Inflammatory macrophage treated with lipopolysaccharide for 4 hours (primary cell): ENCODE measurements around the gene CCND2.
A peak's percentile ranks its signal among the peaks of the same experiment; 100 is the strongest.

ENCODE experiments used
- DNase-seq: peaks from one replicate; pipeline ENCODE4 v3.0.0-alpha.2; 2020

Gene CCND2

DNA sequence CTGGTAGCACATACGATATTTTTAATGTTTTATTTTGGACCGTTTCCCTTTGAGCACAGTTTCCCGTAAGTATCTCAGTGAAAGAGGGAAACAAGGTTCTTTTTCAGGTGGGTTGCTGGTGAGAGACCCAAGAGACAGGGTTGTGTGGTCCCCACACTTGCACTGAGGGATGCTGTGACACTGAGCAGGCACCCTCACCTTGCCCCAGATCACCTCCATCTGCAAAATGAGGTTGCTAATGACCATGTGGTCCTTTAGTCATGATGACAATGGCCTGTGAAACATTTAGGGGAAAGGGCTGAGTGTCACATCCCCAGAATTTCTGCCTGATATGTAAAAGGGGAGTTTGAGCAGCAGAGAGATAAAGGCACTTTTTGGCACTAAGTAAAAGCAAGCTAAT, 4.3 kb downstream of the CCND2 start:
- DNase-seq, result no peak

- DNase-seq, result peak; percentile 90
Observed at GRCh38 chr12:4278329-4279197, 5.0 kb downstream of the CCND2 start.

- no peak for DNase-seq
Observed at GRCh38 chr12:4279198-4279690, 5.7 kb downstream of the CCND2 start.

DNA sequence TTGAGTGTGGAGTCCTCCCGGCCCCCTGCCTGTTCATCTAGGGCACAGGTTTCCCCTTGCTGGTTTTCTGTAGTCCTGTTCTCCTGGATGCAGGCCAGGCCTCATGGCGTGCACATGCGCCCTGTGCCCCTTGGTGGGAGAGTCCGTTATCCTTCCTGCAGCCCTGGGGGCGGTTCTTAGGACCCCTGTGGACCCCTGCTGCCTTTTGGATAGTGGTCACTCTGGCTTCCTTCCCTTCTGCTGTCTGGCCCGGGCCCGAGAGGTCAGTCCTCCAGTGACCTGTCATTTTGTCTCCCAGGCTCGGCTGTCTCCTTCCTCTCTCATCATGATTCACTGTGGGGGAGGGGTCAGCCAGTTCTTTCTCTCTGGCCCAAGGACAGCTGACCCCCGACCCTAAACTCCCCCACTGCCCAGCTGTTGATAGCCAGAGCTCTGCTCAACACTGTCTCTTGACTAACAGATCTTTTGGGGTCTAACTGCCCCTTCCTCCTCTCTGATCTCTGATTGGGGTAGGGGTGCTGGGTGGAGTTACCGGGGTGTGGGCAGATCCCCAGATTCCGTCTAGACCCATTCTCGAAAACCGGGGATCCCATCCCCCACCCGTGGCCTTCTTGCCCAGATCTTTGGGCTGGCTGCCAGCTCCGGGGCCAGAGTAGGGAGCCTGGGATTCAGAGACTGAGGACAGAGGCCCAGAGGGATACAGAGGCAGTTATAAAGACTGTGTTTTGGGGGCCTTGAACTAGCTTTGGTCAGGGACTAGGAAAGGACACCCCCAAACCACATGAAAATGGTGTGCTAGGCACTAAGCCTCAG, 7.0 kb downstream of the CCND2 start:
- DNase-seq, result no peak

DNA sequence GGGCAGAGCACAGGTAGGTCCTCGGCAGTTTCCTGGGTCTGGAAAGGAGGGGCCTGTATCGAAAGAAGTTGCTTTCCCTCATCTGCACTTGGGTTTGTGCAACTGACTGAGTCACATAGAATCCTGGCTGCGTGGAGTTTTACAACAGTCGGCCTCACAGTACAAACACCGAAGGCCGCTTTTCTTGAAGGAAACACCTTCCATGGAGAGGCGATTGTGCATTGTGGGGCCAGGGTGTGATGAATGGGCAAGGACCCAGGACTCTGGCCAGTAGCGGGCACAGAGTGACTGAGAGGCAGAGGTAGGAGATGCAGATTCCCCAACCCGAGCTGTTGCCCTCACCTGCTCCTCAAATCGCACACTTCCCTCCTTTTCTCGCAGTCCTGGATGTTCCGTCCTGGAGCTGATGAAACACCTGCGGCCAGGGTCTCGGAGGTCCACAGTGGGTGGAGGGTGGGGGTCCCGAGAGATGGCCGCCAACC, 7.7 kb downstream of the CCND2 start:
- DNase-seq, result no peak

GRCh38 chr12:4282103-4282891, 8.7 kb downstream of the CCND2 start:
- no peak for DNase-seq

DNA sequence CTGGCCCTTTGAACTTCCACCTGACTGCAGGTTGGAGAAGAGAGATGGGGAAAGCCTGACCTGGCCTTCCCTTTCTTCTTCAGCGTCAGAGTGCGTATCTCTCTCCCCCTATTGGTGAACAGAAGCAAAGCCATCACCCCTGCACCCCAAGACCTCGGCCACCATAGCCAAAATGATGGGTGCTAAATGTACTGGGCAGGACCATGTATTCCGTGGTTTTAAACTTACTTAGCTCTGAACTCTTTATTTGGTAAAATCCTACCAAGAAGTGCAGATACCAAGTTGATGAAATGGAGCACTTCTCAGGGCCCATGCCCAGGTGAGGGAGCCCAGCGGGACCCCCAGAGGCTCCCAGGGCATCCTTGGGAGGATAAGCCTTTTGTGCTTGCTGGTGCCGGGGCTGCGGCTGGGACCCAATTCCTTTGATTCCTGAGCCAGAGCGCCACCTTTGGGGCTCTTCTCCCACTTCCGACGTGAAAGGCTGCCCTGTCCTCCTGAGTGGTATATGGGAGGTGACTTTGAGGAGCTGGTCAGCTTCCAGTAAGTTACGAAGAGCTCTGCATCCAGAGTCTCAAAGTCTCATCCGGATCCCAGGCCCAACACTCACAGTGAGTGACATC, 9.4 kb downstream of the CCND2 start:
- no peak for DNase-seq

DNA sequence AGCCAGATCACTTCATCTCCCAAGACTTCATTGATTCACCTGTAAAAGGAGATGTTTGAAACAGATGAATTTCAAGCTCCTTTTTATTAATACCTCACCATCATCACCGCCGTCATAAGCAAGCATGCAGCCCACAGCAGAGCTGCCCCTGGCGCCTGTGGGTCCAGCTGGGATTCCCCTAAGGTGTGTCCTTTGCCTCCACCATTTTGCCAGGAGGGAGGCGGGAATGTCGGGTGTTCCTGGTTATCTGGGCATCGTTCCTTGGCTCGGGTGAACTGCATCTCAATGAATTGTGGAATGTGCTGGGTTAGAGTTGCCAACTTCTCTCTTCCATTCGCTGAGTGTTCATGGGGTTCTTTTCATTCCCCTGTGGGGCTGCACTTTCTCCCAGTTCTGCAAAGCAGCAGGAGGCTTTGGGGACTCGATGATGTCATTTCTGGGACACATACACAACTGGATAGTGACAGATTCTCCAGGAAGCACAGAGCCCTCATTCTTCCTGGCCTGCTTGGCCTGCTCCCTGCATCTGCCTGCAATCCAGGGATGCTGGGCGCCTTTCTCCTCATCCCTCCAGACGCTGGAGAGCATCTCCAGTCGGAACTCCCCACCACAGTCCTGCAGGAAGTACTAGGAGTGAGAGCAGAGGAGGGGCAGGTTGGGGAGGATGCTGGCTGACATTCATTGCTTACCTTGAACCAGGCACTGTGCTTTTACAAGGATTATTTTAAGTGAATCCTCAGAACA, 10.1 kb downstream of the CCND2 start:
- DNase-seq, result no peak

GRCh38 chr12:4284306-4284705, 10.7 kb downstream of the CCND2 start:
- DNase-seq, result no peak

- DNase-seq, result no peak
Observed at GRCh38 chr12:4285070-4285469, 11.5 kb downstream of the CCND2 start.

GRCh38 chr12:4286228-4286627, 12.7 kb downstream of the CCND2 start:
- peak; percentile 88 for DNase-seq

GRCh38 chr12:4286771-4287317, 13.3 kb downstream of the CCND2 start:
- DNase-seq, result no peak

DNA sequence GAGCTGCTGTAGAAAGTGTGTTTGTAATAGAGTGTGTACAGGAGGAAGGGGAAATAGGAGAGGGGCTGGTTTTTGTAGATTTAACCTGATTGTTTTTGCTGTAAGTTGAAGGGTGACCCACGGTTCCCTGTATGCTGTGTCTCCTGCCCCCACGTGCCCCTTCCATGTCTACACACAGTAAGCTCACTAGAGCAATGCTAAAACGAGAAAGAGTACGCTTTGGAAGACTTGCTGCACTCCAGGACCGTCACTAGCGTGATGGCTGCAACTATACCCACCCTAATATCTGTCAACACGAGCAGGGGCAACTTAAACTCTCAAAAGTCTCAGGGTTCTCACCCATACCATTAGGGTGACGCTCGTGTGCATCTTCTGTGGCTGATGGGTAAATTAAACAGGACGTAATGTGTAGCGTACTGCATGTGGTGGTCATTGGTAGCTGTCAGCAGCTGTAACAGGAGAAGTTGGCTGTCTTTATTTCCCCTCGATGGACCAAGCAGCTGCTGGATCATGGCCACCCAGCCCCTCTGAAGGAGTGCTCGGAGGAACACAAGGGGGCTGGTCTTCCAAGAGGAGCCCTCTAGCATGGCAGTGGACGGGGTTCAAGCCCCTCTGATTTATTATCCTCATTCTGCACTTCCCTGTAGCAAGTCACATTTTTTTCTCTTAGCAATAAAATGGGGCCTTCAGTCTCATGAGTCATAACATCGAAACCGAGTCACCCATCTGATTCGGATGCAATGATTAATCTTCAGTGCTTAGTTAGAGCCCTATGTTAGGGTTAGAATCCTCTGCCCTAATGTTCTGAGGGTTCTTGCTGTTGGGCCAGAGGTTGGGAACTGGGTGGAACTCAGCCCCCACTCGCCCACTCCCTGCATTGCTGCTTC, 14.0 kb downstream of the CCND2 start:
- peak; percentile 86 for DNase-seq

DNA sequence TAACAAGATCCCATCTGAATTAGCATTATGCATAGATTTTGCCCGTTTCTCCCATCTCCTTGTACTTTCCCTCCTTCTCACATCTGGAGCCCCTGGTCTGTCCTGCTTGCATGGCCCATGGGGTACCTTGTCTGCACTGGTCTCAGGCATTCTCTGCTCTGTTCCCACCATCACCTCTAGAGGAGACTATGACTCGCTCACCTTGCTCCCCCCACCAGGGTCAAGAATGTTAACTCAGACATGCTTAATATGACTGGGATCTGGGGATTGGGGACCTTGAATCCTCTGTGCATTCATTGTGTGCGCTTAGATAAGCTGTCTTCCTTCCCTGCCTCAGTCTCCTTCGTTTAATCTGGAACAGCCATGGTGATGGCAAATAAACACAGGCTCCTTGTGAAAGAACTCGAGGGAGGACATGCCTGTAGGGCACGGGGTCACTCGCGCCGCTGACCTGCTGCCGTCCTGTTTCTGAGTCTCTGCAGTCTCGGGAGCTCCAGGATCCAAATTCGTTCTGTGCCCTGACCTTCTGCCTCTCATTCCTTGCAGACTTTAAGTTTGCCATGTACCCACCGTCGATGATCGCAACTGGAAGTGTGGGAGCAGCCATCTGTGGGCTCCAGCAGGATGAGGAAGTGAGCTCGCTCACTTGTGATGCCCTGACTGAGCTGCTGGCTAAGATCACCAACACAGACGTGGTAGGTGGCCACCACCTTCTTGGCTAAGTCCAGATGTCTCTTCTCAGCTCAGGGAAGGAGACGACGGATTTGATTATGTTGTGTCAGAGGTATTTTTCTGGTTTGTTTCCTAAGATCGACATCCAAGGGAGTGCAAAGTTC, 15.0 kb downstream of the CCND2 start:
- peak; percentile 85 for DNase-seq

DNA sequence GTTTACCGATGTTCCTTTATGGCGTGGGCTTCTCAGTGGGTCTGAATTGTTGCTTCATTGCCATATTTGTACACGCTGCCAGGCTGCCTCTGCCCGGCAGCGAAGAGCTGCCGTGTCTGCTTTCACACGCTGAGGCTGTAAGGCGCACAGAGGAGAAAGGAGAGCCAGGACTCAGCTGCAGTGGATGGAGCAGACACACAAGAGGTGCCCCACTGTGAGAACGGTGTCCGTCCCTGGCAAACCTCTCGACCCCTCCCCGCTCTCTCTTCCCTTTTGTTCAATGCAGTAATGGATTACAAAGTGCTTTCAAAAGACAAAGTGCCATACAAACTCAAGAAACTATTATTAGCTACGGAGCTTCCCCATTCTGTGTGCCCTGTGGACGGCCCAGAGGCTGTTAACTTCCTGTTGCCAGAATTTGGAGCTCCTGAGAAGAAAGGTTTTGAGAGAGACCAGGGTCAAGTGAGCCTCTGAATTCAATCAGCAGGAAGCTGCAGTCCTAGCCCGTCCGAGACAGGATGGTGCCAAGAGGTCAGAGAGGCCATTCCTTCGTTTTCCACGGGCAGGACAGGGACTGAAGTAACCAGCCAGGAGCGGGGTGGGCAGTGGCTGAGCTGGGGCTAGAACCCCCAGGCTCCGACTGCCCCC, 15.8 kb downstream of the CCND2 start:
- peak; percentile 83 for DNase-seq

- DNase-seq, result no peak
Observed at GRCh38 chr12:4289998-4290790, 16.6 kb downstream of the CCND2 start.

DNA sequence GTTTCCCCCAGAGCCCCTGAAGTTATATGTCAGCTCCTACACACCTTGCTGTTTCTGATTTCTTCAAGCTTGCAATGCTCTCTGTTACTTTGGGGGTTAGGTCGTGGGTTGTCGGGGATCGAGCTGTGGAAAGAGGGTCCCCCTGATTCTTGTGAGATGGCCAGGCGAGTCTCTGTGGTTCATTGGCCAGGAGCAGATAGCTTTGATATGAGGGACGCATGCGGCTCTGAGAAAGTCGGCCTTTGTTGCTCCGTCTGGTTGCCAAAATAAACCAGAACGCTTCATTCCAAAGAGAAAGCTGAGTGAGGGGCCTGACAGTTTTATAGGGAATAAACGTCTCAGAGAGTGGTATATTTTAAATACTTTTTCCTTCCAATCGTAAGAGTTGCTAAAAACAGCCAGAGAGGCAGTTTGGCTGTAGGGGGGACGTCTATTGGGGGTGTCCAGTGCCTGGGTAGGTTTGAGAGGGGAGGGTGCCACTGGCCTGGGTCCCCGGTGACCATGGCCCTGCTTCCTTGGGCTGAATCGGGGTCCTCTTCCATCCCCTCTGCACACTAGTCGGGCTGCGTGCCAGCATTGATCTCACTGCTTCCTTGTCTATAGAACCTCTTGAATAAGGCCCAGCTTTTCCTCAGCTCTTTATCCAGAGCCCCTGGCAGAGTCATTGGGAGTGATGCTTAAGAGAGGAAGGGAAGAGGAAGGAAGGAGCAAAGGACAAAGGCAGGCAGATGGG, 18.9 kb downstream of the CCND2 start:
- DNase-seq, result no peak
